Effector CD8-positive, alpha-beta T cell (primary cell): ENCODE data around the gene MIA3.
A peak's percentile ranks its signal among the peaks of the same experiment; 100 is the strongest.
"Not testable (repeated sequence)": the region's sequence is repeated elsewhere in the genome, so short reads cannot be mapped to it uniquely, and the experiment has no call there.

Experiments used
- DNase-seq: peaks from one replicate; lab custom pipeline; 2025; lab: John Stamatoyannopoulos, UW
- total RNA-seq, 4 experiments: gene quantifications; one replicate each; lab custom pipeline; 2026; lab: John Stamatoyannopoulos, UW

Gene MIA3
- total RNA-seq: 194 to 287 (median 243) reads per million in 4 experiments

GRCh38 chr1:222618001-222618879 lies at the start of gene MIA3:
Gene MIA3 (plus strand): TSS chr1:222618097. CDS start chr1:222618111, 14 bp downstream.
- peak; percentile 81 for DNase-seq

- DNase-seq: no peak
Observed at GRCh38 chr1:222570837-222571236, 47.1 kb upstream of the MIA3 start.

GRCh38 chr1:222579316-222579715 lies 38.6 kb upstream of the MIA3 start:
- DNase-seq: no peak

- DNase-seq: no peak
Observed at GRCh38 chr1:222582099-222582774, 35.7 kb upstream of the MIA3 start.

GRCh38 chr1:222583079-222583478 lies 34.8 kb upstream of the MIA3 start:
- DNase-seq: no peak

- DNase-seq: no peak
Observed at GRCh38 chr1:222586842-222587241, 31.1 kb upstream of the MIA3 start.

- no peak for DNase-seq
Observed at GRCh38 chr1:222588135-222588534, 29.8 kb upstream of the MIA3 start.

- peak; percentile 74 for DNase-seq
Observed at GRCh38 chr1:222589462-222590302, 28.2 kb upstream of the MIA3 start, which contains the start of gene TAF1A. Gene TAF1A (minus strand): TSS chr1:222589933.

- DNase-seq: no peak
Observed at GRCh38 chr1:222592171-222592570, 25.7 kb upstream of the MIA3 start.

GRCh38 chr1:222594789-222595188 lies 23.1 kb upstream of the MIA3 start:
- no peak for DNase-seq

GRCh38 chr1:222596696-222597095 lies 21.2 kb upstream of the MIA3 start:
- DNase-seq: no peak

GRCh38 chr1:222600281-222600680 lies 17.6 kb upstream of the MIA3 start:
- DNase-seq: no peak

- DNase-seq: no peak
Observed at GRCh38 chr1:222601257-222601656, 16.6 kb upstream of the MIA3 start.

GRCh38 chr1:222606757-222607156 lies 11.1 kb upstream of the MIA3 start:
- DNase-seq: no peak

GRCh38 chr1:222609111-222609510 lies 8.8 kb upstream of the MIA3 start:
- DNase-seq: not testable (repeated sequence)

GRCh38 chr1:222610728-222611127 lies 7.2 kb upstream of the MIA3 start:
- no peak for DNase-seq

GRCh38 chr1:222613627-222614026 lies 4.3 kb upstream of the MIA3 start:
- no peak for DNase-seq

GRCh38 chr1:222616525-222616924 lies 1.4 kb upstream of the MIA3 start:
- DNase-seq: no peak

GRCh38 chr1:222617367-222617951 lies 438 bp upstream of the MIA3 start:
- peak; percentile 89 for DNase-seq

GRCh38 chr1:222618880-222619596 lies 1.1 kb downstream of the MIA3 start:
- DNase-seq: no peak

- no peak for DNase-seq
Observed at GRCh38 chr1:222620566-222620965, 2.7 kb downstream of the MIA3 start.
